Erythroblast (primary cell): Measurements from ENCODE around the gene ALDH3A1.

Experiments used
- GATA1 ChIP-seq: IDR thresholded peaks from 2 replicates; pipeline ENCODE4 v1.6.1; 2011; ENCODE audit warnings: low read depth, mild to moderate bottlenecking, control low read depth, low read length, moderate library complexity
- POLR2A ChIP-seq: IDR thresholded peaks from 2 replicates; pipeline ENCODE4 v1.6.1; 2011; ENCODE audit warnings: mild to moderate bottlenecking, low read length

DNA sequence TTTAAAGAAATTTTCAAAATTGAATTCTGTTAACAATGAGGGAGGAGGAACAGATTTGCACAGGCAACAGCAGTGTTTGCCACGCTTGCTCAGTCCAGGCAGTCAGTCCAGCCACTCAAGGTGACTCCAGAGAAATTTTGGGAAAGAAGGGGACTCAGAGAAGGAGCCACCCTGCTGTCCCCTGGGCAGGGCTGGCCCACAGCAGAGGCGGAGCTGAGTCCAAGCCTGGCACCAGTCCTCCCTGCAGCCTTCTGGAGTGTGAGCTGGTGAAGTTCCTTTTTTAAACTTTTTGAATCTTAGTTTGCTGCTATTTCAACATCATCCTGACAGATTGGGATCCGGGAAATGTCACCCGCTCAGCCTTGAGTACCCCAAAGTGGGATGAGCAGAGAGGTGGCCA is 17.3 kb downstream of the ALDH3A1 start:
- TF ChIP-seq POLR2A (no peak), GATA1 (no peak)
